ENCODE measurements around the gene SH3GL3.

Gene SH3GL3

GRCh38 chr15:83554558-83554957, 107.4 kb downstream of the SH3GL3 start:
- no peak for FAIRE-seq

GRCh38 chr15:83555383-83555782, 108.2 kb downstream of the SH3GL3 start:
- no peak for TF ChIP-seq POLR2A (IDR thresholded peaks at IDR 0.05; ENCODE audit: low read depth, low read length)
- FAIRE-seq, result no peak
- DNase-seq (ENCODE audit: insufficient read length, low spot score), result no peak

More at GRCh38 chr15:83554558-83554957, 107.4 kb downstream of the SH3GL3 start:
- DNase-seq (ENCODE audit: insufficient read length, low spot score), result no peak
- no peak for TF ChIP-seq POLR2A (IDR thresholded peaks at IDR 0.05; ENCODE audit: low read depth, low read length)

- FAIRE-seq (no peak), DNase-seq (ENCODE audit: insufficient read length, low spot score) (no peak)
- TF ChIP-seq POLR2A (IDR thresholded peaks at IDR 0.05; ENCODE audit: low read depth, low read length), result no peak
Observed at GRCh38 chr15:83556068-83556467, 108.9 kb downstream of the SH3GL3 start.

- DNase-seq (ENCODE audit: insufficient read length, low spot score) (no peak), FAIRE-seq (no peak)
- no peak for TF ChIP-seq POLR2A (IDR thresholded peaks at IDR 0.05; ENCODE audit: low read depth, low read length)
Observed at GRCh38 chr15:83556754-83557153, 109.6 kb downstream of the SH3GL3 start.

- FAIRE-seq (no peak), DNase-seq (ENCODE audit: insufficient read length, low spot score) (no peak)
- no peak for TF ChIP-seq POLR2A (IDR thresholded peaks at IDR 0.05; ENCODE audit: low read depth, low read length)
Observed at GRCh38 chr15:83558146-83558545, 111.0 kb downstream of the SH3GL3 start.

GRCh38 chr15:83559310-83559966, 112.3 kb downstream of the SH3GL3 start:
- FAIRE-seq (peak; percentile 84), DNase-seq (ENCODE audit: insufficient read length, low spot score) (peak; percentile 29)
- no peak for TF ChIP-seq POLR2A (IDR thresholded peaks at IDR 0.05; ENCODE audit: low read depth, low read length)

GRCh38 chr15:83561661-83562060, 114.5 kb downstream of the SH3GL3 start:
- FAIRE-seq (no peak), DNase-seq (ENCODE audit: insufficient read length, low spot score) (no peak)
- TF ChIP-seq POLR2A (IDR thresholded peaks at IDR 0.05; ENCODE audit: low read depth, low read length), result no peak

GRCh38 chr15:83565138-83565537, 118.0 kb downstream of the SH3GL3 start:
- TF ChIP-seq POLR2A (IDR thresholded peaks at IDR 0.05; ENCODE audit: low read depth, low read length), result no peak
- FAIRE-seq (no peak), DNase-seq (ENCODE audit: insufficient read length, low spot score) (no peak)

- TF ChIP-seq POLR2A (IDR thresholded peaks at IDR 0.05; ENCODE audit: low read depth, low read length), result no peak
- no peak for FAIRE-seq
- no peak for DNase-seq (ENCODE audit: insufficient read length, low spot score)
Observed at GRCh38 chr15:83565553-83566159, 118.5 kb downstream of the SH3GL3 start.

GRCh38 chr15:83567318-83567717, 120.2 kb downstream of the SH3GL3 start:
- DNase-seq (ENCODE audit: insufficient read length, low spot score) (no peak), FAIRE-seq (no peak)
- no peak for TF ChIP-seq POLR2A (IDR thresholded peaks at IDR 0.05; ENCODE audit: low read depth, low read length)

- FAIRE-seq, result no peak
- TF ChIP-seq POLR2A (IDR thresholded peaks at IDR 0.05; ENCODE audit: low read depth, low read length), result no peak
Observed at GRCh38 chr15:83569341-83569740, 122.2 kb downstream of the SH3GL3 start.

GRCh38 chr15:83570756-83571155, 123.6 kb downstream of the SH3GL3 start:
- DNase-seq (ENCODE audit: insufficient read length, low spot score) (no peak), FAIRE-seq (no peak)
- TF ChIP-seq POLR2A (IDR thresholded peaks at IDR 0.05; ENCODE audit: low read depth, low read length), result no peak

More at GRCh38 chr15:83569341-83569740, 122.2 kb downstream of the SH3GL3 start:
- no peak for DNase-seq (ENCODE audit: insufficient read length, low spot score)

- DNase-seq (ENCODE audit: insufficient read length, low spot score) (no peak), FAIRE-seq (no peak)
Observed at GRCh38 chr15:83571820-83572707, 124.9 kb downstream of the SH3GL3 start.

GRCh38 chr15:83574345-83574744, 127.2 kb downstream of the SH3GL3 start:
- TF ChIP-seq POLR2A (IDR thresholded peaks at IDR 0.05; ENCODE audit: low read depth, low read length), result no peak
- FAIRE-seq, result no peak

More at GRCh38 chr15:83571820-83572707, 124.9 kb downstream of the SH3GL3 start:
- TF ChIP-seq POLR2A (IDR thresholded peaks at IDR 0.05; ENCODE audit: low read depth, low read length), result no peak

More at GRCh38 chr15:83574345-83574744, 127.2 kb downstream of the SH3GL3 start:
- no peak for DNase-seq (ENCODE audit: insufficient read length, low spot score)
